Erythroblast (primary cell): ENCODE measurements around the gene CTBP2.

Experiments
- GATA1 ChIP-seq: IDR thresholded peaks from 2 replicates; pipeline ENCODE4 v1.6.1; 2011; ENCODE audit warnings: low read depth, mild to moderate bottlenecking, control low read depth, low read length, moderate library complexity
- POLR2A ChIP-seq: IDR thresholded peaks from 2 replicates; pipeline ENCODE4 v1.6.1; 2011; ENCODE audit warnings: mild to moderate bottlenecking, low read length

DNA sequence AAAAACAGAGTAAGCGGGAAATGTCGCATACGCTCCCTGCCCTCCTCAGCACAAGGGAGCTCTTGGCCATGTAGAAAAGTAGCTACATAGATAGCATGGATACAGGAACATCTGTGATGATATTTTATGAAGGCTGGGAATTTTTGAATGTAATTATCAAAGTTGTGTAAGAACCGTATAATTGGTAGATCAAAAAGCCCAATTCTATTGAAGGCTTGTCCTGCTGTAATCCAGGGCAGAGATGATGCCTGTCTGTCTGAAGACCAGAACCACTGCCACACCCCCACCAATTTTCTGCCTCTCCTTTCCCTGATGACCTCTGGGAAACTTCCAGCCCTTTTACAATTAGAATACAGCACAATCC lies 167.0 kb downstream of the CTBP2 start:
- TF ChIP-seq POLR2A (no peak), GATA1 (no peak)
